Parathyroid adenoma (tissue), 2 donors: ENCODE data around the gene PIP4P1.

Experiments used
- H2AFZ ChIP-seq: fragments of 300-600 bp; sonication (generic); one replicate; pipeline ENCODE4 v1.7.0; 2017; ENCODE audit warnings: antibody characterized with exemption, mild to moderate bottlenecking
- H3K27ac ChIP-seq: fragments of 300-600 bp; sonication (generic); one replicate; pipeline ENCODE4 v1.7.0; 2017
- H3K27me3 ChIP-seq: fragments of 300-600 bp; sonication (generic); one replicate; pipeline ENCODE4 v1.7.0; 2017; ENCODE audit warnings: low read length; ENCODE audit not compliant: control insufficient read depth, insufficient read depth
- H3K36me3 ChIP-seq: fragments of 300-600 bp; sonication (generic); one replicate; pipeline ENCODE4 v1.7.0; 2017; ENCODE audit warnings: low read length; ENCODE audit not compliant: control insufficient read depth, insufficient read depth
- H3K4me1 ChIP-seq: fragments of 300-600 bp; sonication (generic); one replicate; pipeline ENCODE4 v1.7.0; 2017; ENCODE audit warnings: control low read depth
- H3K4me2 ChIP-seq: fragments of 300-600 bp; sonication (generic); one replicate; pipeline ENCODE4 v1.7.0; 2017; ENCODE audit warnings: low read length
- H3K4me3 ChIP-seq: fragments of 300-600 bp; sonication (generic); one replicate; pipeline ENCODE4 v1.7.0; 2017; ENCODE audit warnings: low read depth, low read length
- H3K79me2 ChIP-seq: fragments of 300-600 bp; sonication (generic); one replicate; pipeline ENCODE4 v1.7.0; 2017; ENCODE audit warnings: control low read depth
- H3K9ac ChIP-seq: fragments of 300-600 bp; sonication (generic); one replicate; pipeline ENCODE4 v1.7.0; 2017; ENCODE audit warnings: mild to moderate bottlenecking
- H3K9me3 ChIP-seq: fragments of 300-600 bp; sonication (generic); one replicate; pipeline ENCODE4 v1.7.0; 2017; ENCODE audit warnings: low read length; ENCODE audit not compliant: control insufficient read depth
- TF ChIP-seq, protein P1 (sequence below): fragments of 300-600 bp; sonication (generic); IDR thresholded peaks from one replicate; pipeline ENCODE4 v1.7.0; 2017; ENCODE audit warnings: antibody characterized with exemption, mild to moderate bottlenecking
- donor health status: primary hyperparathyroidism.

Gene PIP4P1

GRCh38 chr14:20429801-20430669 lies 31.2 kb downstream of the PIP4P1 start:
- no peaks in the 10 kb centered on the region for H3K27me3 ChIP-seq
- no peak overlapping the region for H3K4me3 ChIP-seq
- no peaks in the 10 kb centered on the region for H3K9me3 ChIP-seq
- H3K4me1 ChIP-seq = no peaks in the 10 kb centered on the region
- H3K36me3 ChIP-seq = no peaks in the 10 kb centered on the region
- TF ChIP-seq, protein P1, sequence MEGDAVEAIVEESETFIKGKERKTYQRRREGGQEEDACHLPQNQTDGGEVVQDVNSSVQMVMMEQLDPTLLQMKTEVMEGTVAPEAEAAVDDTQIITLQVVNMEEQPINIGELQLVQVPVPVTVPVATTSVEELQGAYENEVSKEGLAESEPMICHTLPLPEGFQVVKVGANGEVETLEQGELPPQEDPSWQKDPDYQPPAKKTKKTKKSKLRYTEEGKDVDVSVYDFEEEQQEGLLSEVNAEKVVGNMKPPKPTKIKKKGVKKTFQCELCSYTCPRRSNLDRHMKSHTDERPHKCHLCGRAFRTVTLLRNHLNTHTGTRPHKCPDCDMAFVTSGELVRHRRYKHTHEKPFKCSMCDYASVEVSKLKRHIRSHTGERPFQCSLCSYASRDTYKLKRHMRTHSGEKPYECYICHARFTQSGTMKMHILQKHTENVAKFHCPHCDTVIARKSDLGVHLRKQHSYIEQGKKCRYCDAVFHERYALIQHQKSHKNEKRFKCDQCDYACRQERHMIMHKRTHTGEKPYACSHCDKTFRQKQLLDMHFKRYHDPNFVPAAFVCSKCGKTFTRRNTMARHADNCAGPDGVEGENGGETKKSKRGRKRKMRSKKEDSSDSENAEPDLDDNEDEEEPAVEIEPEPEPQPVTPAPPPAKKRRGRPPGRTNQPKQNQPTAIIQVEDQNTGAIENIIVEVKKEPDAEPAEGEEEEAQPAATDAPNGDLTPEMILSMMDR = no peak
- H3K9ac ChIP-seq = no peak overlapping the region
- H3K4me2 ChIP-seq = no peak overlapping the region
- no peak overlapping the region for H3K27ac ChIP-seq
- no peak overlapping the region for H2AFZ ChIP-seq
- H3K79me2 ChIP-seq = no peaks in the 10 kb centered on the region

GRCh38 chr14:20428802-20429201 lies 32.4 kb downstream of the PIP4P1 start:
- Histone ChIP-seq H3K27me3 (no peaks in the 10 kb centered on the region), H2AFZ (peak overlapping the region; percentile 30), H3K79me2 (no peaks in the 10 kb centered on the region), H3K9ac (no peak overlapping the region), H3K36me3 (no peaks in the 10 kb centered on the region), H3K4me3 (no peak overlapping the region), H3K27ac (no peak overlapping the region), H3K9me3 (no peaks in the 10 kb centered on the region), H3K4me2 (no peak overlapping the region), H3K4me1 (no peaks in the 10 kb centered on the region)
- TF ChIP-seq, protein P1 = no peak

GRCh38 chr14:20428010-20428365 lies 33.2 kb downstream of the PIP4P1 start:
- H3K4me1 ChIP-seq = no peaks in the 10 kb centered on the region
- no peaks in the 10 kb centered on the region for H3K27me3 ChIP-seq
- H3K4me3 ChIP-seq = no peak overlapping the region
- no peak overlapping the region for H3K27ac ChIP-seq
- H3K9me3 ChIP-seq = no peaks in the 10 kb centered on the region
- H3K79me2 ChIP-seq = no peaks in the 10 kb centered on the region
- no peak overlapping the region for H3K9ac ChIP-seq
- no peak overlapping the region for H2AFZ ChIP-seq
- no peaks in the 10 kb centered on the region for H3K36me3 ChIP-seq
- H3K4me2 ChIP-seq = no peak overlapping the region
- TF ChIP-seq, protein P1 = no peak

DNA sequence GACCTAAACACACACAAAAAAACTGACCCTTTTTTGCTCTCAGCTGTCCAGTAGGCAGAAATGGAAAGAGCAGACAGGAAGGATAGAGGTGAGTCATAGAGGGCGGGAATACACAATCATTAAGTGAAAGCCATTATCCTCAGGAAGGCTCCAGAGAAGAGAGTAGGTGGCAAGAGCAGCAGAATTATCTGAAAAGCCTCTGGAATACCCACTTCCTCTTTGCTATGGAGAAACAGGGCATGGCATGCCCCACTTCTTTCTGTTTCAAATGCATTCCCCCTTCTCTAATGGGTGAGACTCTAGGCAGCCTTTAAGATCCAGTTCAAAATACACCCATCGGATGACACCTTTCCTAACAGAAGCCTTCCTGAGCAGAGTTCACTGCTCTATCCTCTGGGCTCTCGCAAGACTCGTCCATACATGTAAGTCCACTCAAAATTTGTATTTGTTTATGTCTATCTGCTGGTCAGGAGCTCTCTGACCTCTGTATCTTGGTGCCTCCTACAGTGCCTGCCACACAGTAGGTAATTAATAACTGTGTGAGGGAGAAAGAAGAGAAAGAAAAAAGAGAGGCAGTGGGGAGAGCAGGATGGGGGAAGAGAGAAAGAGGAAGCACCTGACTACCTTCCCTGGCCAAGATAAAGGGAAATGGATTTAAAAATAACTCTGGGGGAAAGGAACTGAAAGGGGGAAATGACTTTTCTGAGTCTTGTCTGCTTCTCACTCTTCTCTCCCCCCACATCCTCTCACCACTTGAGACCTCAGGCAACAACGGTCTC lies 33.8 kb downstream of the PIP4P1 start:
- Histone ChIP-seq H3K27me3 (no peaks in the 10 kb centered on the region), H2AFZ (no peak overlapping the region), H3K27ac (no peak overlapping the region), H3K9ac (no peak overlapping the region), H3K36me3 (no peaks in the 10 kb centered on the region), H3K4me2 (no peak overlapping the region), H3K4me1 (no peaks in the 10 kb centered on the region), H3K79me2 (no peaks in the 10 kb centered on the region), H3K4me3 (no peak overlapping the region), H3K9me3 (no peaks in the 10 kb centered on the region)
- TF ChIP-seq, protein P1 = no peak
